ACC112 (cell line): ENCODE results near the gene TRRAP.

Source experiments
- H2AFZ ChIP-seq: fragments of 200-600 bp; sonication (generic); one replicate; pipeline ENCODE4 v1.6.0; 2017; ENCODE audit warnings: antibody characterized with exemption, low read length; ENCODE audit not compliant: unreplicated experiment
- H3K27ac ChIP-seq: fragments of 200-600 bp; sonication (generic); 2 replicates; pipeline ENCODE4 v1.5.1; 2014; ENCODE audit warnings: low read depth, mild to moderate bottlenecking, antibody characterized with exemption, low read length, moderate library complexity
- H3K27me3 ChIP-seq: fragments of 200-600 bp; sonication (generic); 2 replicates; pipeline ENCODE4 v1.6.1; 2014; ENCODE audit warnings: mild to moderate bottlenecking, antibody characterized with exemption, low read length, moderate library complexity, mixed read lengths; ENCODE audit not compliant: insufficient read depth
- H3K36me3 ChIP-seq: fragments of 200-600 bp; sonication (generic); 2 replicates; pipeline ENCODE4 v1.6.1; 2016; ENCODE audit warnings: mild to moderate bottlenecking, antibody characterized with exemption, low read length, moderate library complexity, mixed read lengths; ENCODE audit not compliant: insufficient read depth
- H3K4me1 ChIP-seq: fragments of 200-600 bp; sonication (generic); one replicate; pipeline ENCODE4 v1.6.1; 2016; ENCODE audit warnings: low read length, mixed read lengths; ENCODE audit not compliant: insufficient read depth, unreplicated experiment, control insufficient read depth
- H3K4me3 ChIP-seq: fragments of 200-600 bp; sonication (generic); 2 replicates; pipeline ENCODE4 v1.5.1; 2014; ENCODE audit warnings: mild to moderate bottlenecking, low read depth, low read length
- H3K79me2 ChIP-seq: fragments of 200-600 bp; sonication (generic); one replicate; pipeline ENCODE4 v1.6.0; 2016; ENCODE audit warnings: low read length; ENCODE audit not compliant: control insufficient read depth, unreplicated experiment, insufficient read depth

The TRRAP gene

GRCh38 chr7:98899816-98900215, 21.5 kb downstream of the TRRAP start:
- Histone ChIP-seq H3K27me3 (no peaks in the 10 kb centered on the region), H2AFZ (no peak overlapping the region), H3K36me3 (peaks cover 69% of the 10 kb centered on the region), H3K4me3 (no peak overlapping the region), H3K27ac (no peak overlapping the region), H3K79me2 (no peaks in the 10 kb centered on the region), H3K4me1 (no peaks in the 10 kb centered on the region)

GRCh38 chr7:98900815-98901214, 22.5 kb downstream of the TRRAP start:
- Histone ChIP-seq H3K4me1 (no peaks in the 10 kb centered on the region), H2AFZ (no peak overlapping the region), H3K36me3 (peaks cover 59% of the 10 kb centered on the region), H3K79me2 (no peaks in the 10 kb centered on the region), H3K27ac (no peak overlapping the region), H3K4me3 (no peak overlapping the region), H3K27me3 (no peaks in the 10 kb centered on the region)

- no peak overlapping the region for H3K4me3 ChIP-seq
- no peaks in the 10 kb centered on the region for H3K4me1 ChIP-seq
- peaks cover 58% of the 10 kb centered on the region for H3K36me3 ChIP-seq
Observed at GRCh38 chr7:98902523-98902922, 24.2 kb downstream of the TRRAP start.

GRCh38 chr7:98903246-98903645, 24.9 kb downstream of the TRRAP start:
- H3K36me3 ChIP-seq = peaks cover 59% of the 10 kb centered on the region
- H3K27me3 ChIP-seq = no peaks in the 10 kb centered on the region
- H3K4me3 ChIP-seq = no peak overlapping the region
- H3K27ac ChIP-seq = no peak overlapping the region
- H2AFZ ChIP-seq = no peak overlapping the region
- H3K4me1 ChIP-seq = no peaks in the 10 kb centered on the region
- H3K79me2 ChIP-seq = no peaks in the 10 kb centered on the region

More at GRCh38 chr7:98902523-98902922, 24.2 kb downstream of the TRRAP start:
- Histone ChIP-seq H3K79me2 (no peaks in the 10 kb centered on the region), H2AFZ (no peak overlapping the region), H3K27me3 (no peaks in the 10 kb centered on the region), H3K27ac (no peak overlapping the region)

GRCh38 chr7:98907570-98907969, 29.2 kb downstream of the TRRAP start:
- Histone ChIP-seq H3K4me3 (no peak overlapping the region), H3K27me3 (no peaks in the 10 kb centered on the region), H3K79me2 (no peaks in the 10 kb centered on the region), H3K36me3 (peaks cover 32% of the 10 kb centered on the region), H2AFZ (no peak overlapping the region), H3K27ac (no peak overlapping the region), H3K4me1 (no peaks in the 10 kb centered on the region)

- H3K27me3 ChIP-seq = no peaks in the 10 kb centered on the region
- no peak overlapping the region for H3K4me3 ChIP-seq
- no peaks in the 10 kb centered on the region for H3K79me2 ChIP-seq
- no peak overlapping the region for H2AFZ ChIP-seq
- no peak overlapping the region for H3K27ac ChIP-seq
- H3K4me1 ChIP-seq = no peaks in the 10 kb centered on the region
- H3K36me3 ChIP-seq = peaks cover 23% of the 10 kb centered on the region
Observed at GRCh38 chr7:98908585-98908984, 30.3 kb downstream of the TRRAP start.

GRCh38 chr7:98909487-98909886, 31.2 kb downstream of the TRRAP start:
- H3K4me1 ChIP-seq = no peaks in the 10 kb centered on the region
- peaks cover 22% of the 10 kb centered on the region for H3K36me3 ChIP-seq
- no peak overlapping the region for H2AFZ ChIP-seq
- no peak overlapping the region for H3K27ac ChIP-seq
- H3K79me2 ChIP-seq = no peaks in the 10 kb centered on the region
- H3K27me3 ChIP-seq = no peaks in the 10 kb centered on the region
- no peak overlapping the region for H3K4me3 ChIP-seq

GRCh38 chr7:98910427-98910826, 32.1 kb downstream of the TRRAP start:
- Histone ChIP-seq H3K27ac (no peak overlapping the region), H3K27me3 (no peaks in the 10 kb centered on the region), H3K79me2 (no peaks in the 10 kb centered on the region), H3K36me3 (peaks cover 19% of the 10 kb centered on the region), H3K4me3 (no peak overlapping the region), H2AFZ (no peak overlapping the region), H3K4me1 (no peaks in the 10 kb centered on the region)

- Histone ChIP-seq H3K27ac (no peak overlapping the region), H3K79me2 (no peaks in the 10 kb centered on the region), H2AFZ (no peak overlapping the region), H3K4me3 (no peak overlapping the region), H3K36me3 (peaks cover 22% of the 10 kb centered on the region), H3K4me1 (no peaks in the 10 kb centered on the region), H3K27me3 (no peaks in the 10 kb centered on the region)
Observed at GRCh38 chr7:98911916-98912315, 33.6 kb downstream of the TRRAP start.

- no peaks in the 10 kb centered on the region for H3K4me1 ChIP-seq
- no peaks in the 10 kb centered on the region for H3K79me2 ChIP-seq
- no peak overlapping the region for H3K4me3 ChIP-seq
- no peaks in the 10 kb centered on the region for H3K27me3 ChIP-seq
- H2AFZ ChIP-seq = no peak overlapping the region
- H3K36me3 ChIP-seq = peaks cover 24% of the 10 kb centered on the region
- H3K27ac ChIP-seq = no peak overlapping the region
Observed at GRCh38 chr7:98913026-98913425, 34.7 kb downstream of the TRRAP start.

- Histone ChIP-seq H3K79me2 (no peaks in the 10 kb centered on the region), H2AFZ (no peak overlapping the region), H3K4me1 (no peaks in the 10 kb centered on the region), H3K27me3 (no peaks in the 10 kb centered on the region), H3K4me3 (no peak overlapping the region), H3K27ac (no peak overlapping the region), H3K36me3 (peaks cover 20% of the 10 kb centered on the region)
Observed at GRCh38 chr7:98913612-98914011, 35.3 kb downstream of the TRRAP start.
